DND-41 (cell line): ENCODE measurements around the gene FOXF2.

Experiments
- CTCF ChIP-seq: IDR thresholded peaks from 2 replicates; pipeline ENCODE4 v1.5.1; 2012; ENCODE audit warnings: borderline replicate concordance, low read length, moderate library complexity, mild to moderate bottlenecking; ENCODE audit not compliant: poor library complexity, severe bottlenecking; ENCODE audit errors: extremely low read depth
- EZH2 ChIP-seq: IDR thresholded peaks from 3 replicates; pipeline ENCODE4 v1.6.1; 2012; ENCODE audit warnings: borderline replicate concordance, low read depth, mild to moderate bottlenecking, moderate library complexity, low read length, inconsistent platforms; ENCODE audit not compliant: severe bottlenecking

GRCh38 chr6:1378065-1379016 lies 11.0 kb upstream of the FOXF2 start:
- no peak for TF ChIP-seq CTCF
- no peak for TF ChIP-seq EZH2
